K562 treated with DMSO at 1 percent for 12 hours (cell line): Measurements from ENCODE around the gene LIN54. TPM values are rescaled to one million over a fixed set of nuclear protein-coding genes. Genes with fewer than 3 reads are reported as not detected.

ENCODE experiments used
- total RNA-seq: library from RNA; unstranded; fragments of 300-600 nt; gene quantifications from 2 replicates; pipeline ENCODE4 v1.2.3, GENCODE V29; 2022; ENCODE audit not compliant: insufficient read depth

The LIN54 gene
- 3.4 and 21.8 TPM in 2 replicates for total RNA-seq

GRCh38 chr4:83010522-83011318 lies at the start of gene LIN54:
Gene LIN54 (minus strand): TSS chr4:83010823. CDS start chr4:82984844, 25,979 bp downstream.

GRCh38 chr4:83034630-83035494 lies 24.2 kb upstream of the LIN54 start, which contains the start of gene COPS4:
Gene COPS4 (plus strand): TSS chr4:83035183. CDS start chr4:83035225, 42 bp downstream.

GRCh38 chr4:82900411-82901182 lies 110.0 kb downstream of the LIN54 start, which contains the start of gene THAP9:
Gene THAP9 (plus strand): TSS chr4:82900735. CDS start chr4:82900803, 68 bp downstream.

GRCh38 chr4:82890901-82891706 lies 119.5 kb downstream of the LIN54 start, which contains the start of gene SEC31A:
Gene SEC31A (minus strand): TSS chr4:82891153. CDS start chr4:82881936, 9,217 bp downstream.

Other genes with a start within 250 kb of the LIN54 start
- not detected in 2 replicates for gene SCD5, start 212.0 kb downstream of the LIN54 start, total RNA-seq
- gene SEC31A, start 119.7 kb downstream of the LIN54 start, total RNA-seq = 51.9 and 150 TPM in 2 replicates
- gene THAP9, start 110.1 kb downstream of the LIN54 start, total RNA-seq = 1.2 and 5.3 TPM in 2 replicates
- 33.9 and 52.6 TPM in 2 replicates for gene COPS4, start 24.4 kb upstream of the LIN54 start, total RNA-seq
- gene PLAC8, start 103.9 kb upstream of the LIN54 start, total RNA-seq = not detected in 2 replicates